SK-N-SH (cell line): Measurements from ENCODE around the gene ELAC2. TPM values are rescaled to one million over a fixed set of nuclear protein-coding genes. Genes with fewer than 3 reads are reported as not detected.

Experiments used
- CTCF ChIA-PET: fragments of 300-600, 350-600 bp; formaldehyde crosslinking; extraction: SDS; loops from one replicate; lab custom pipeline; 2021; lab: Yijun Ruan, JAX
- POLR2A ChIA-PET: fragments of 350-600 bp; sonication (Branson Sonifier 250); formaldehyde crosslinking; extraction: SDS; loops from one replicate; lab custom pipeline; 2020; ENCODE audit warnings: antibody characterized with exemption, inconsistent platforms; lab: Yijun Ruan, JAX
- DNase-seq: peaks from one replicate; pipeline ENCODE4 v3.0.0; 2012
- H2AFZ ChIP-seq: fragments of 200-600 bp; sonication (generic); 2 replicates; pipeline ENCODE4 v1.8.1; 2016; ENCODE audit warnings: antibody characterized with exemption, mild to moderate bottlenecking, low read depth
- H3F3A ChIP-seq: fragments of 200-600 bp; sonication (generic); replicated peaks from 2 replicates; pipeline ENCODE3; 2016; ENCODE audit warnings: antibody characterized with exemption, mild to moderate bottlenecking; ENCODE audit not compliant: insufficient read depth
- H3K27ac ChIP-seq, 2 experiments: fragments of 200-500 bp in 1 of 2; fragments of 200-600 bp in 1 of 2; sonication (Bioruptor generic) in 1 of 2; sonication (generic), shearing (Covaris generic) in 1 of 2; 2 replicates each; pipeline versions ENCODE4 v1.5.1 to v1.6.1; 2014 to 2016; ENCODE audit warnings: low read depth in 2 of 2, inconsistent platforms in 1 of 2, low read length in 1 of 2, mild to moderate bottlenecking in 1 of 2, mixed read lengths in 1 of 2
- H3K27me3 ChIP-seq: fragments of 200-600 bp; sonication (generic), shearing (Covaris generic); 2 replicates; pipeline ENCODE4 v1.6.1; 2016; ENCODE audit warnings: mixed run types; ENCODE audit not compliant: insufficient read depth
- H3K36me3 ChIP-seq, 2 experiments: fragments of 200-500 bp in 1 of 2; fragments of 200-600 bp in 1 of 2; sonication (Bioruptor generic) in 1 of 2; sonication (generic) in 1 of 2; replicated peaks in 1 of 2; 2 replicates each; pipeline versions ENCODE3 to v1.5.1; 2014 to 2016; ENCODE audit warnings: low read length in 1 of 2, mild to moderate bottlenecking in 1 of 2; ENCODE audit not compliant: insufficient read depth in 2 of 2, control insufficient read depth in 1 of 2
- H3K4me1 ChIP-seq, 2 experiments: fragments of 200-500 bp in 1 of 2; fragments of 200-600 bp in 1 of 2; sonication (Bioruptor generic) in 1 of 2; sonication (generic), shearing (Covaris generic) in 1 of 2; 2 replicates each; pipeline versions ENCODE4 v1.5.1 to v1.6.1; 2014 to 2016; ENCODE audit warnings: low read depth in 1 of 2, low read length in 1 of 2, mixed run types in 1 of 2; ENCODE audit not compliant: insufficient read depth in 2 of 2, control insufficient read depth in 1 of 2
- H3K4me2 ChIP-seq: fragments of 200-600 bp; sonication (generic), shearing (Covaris generic); 2 replicates; pipeline ENCODE4 v1.6.1; 2017; ENCODE audit warnings: mixed run types
- H3K4me3 ChIP-seq, 2 experiments: fragments of 200-500 bp in 1 of 2; fragments of 200-600 bp in 1 of 2; sonication (Bioruptor generic) in 1 of 2; sonication (generic), shearing (Covaris generic) in 1 of 2; 2 replicates each; pipeline versions ENCODE4 v1.5.1 to v1.8.1; 2014 to 2016; ENCODE audit warnings: low read depth in 2 of 2, inconsistent platforms in 1 of 2, low read length in 1 of 2, mild to moderate bottlenecking in 1 of 2, mixed read lengths in 1 of 2, moderate library complexity in 1 of 2
- H3K79me2 ChIP-seq: fragments of 200-600 bp; sonication (generic); 2 replicates; pipeline ENCODE4 v1.8.1; 2017; ENCODE audit warnings: mild to moderate bottlenecking; ENCODE audit not compliant: insufficient read depth
- H3K9ac ChIP-seq: fragments of 200-600 bp; sonication (generic); 2 replicates; pipeline ENCODE4 v1.6.1; 2017; ENCODE audit warnings: mixed run types
- H3K9me2 ChIP-seq: fragments of 200-600 bp; sonication (generic); 2 replicates; pipeline ENCODE4 v1.6.1; 2017; ENCODE audit warnings: mixed run types
- H3K9me3 ChIP-seq: fragments of 200-600 bp; sonication (generic); 2 replicates; pipeline ENCODE4 v1.6.1; 2017; ENCODE audit warnings: mixed run types, mild to moderate bottlenecking, moderate library complexity
- H4K20me1 ChIP-seq: fragments of 200-600 bp; sonication (generic); 2 replicates; pipeline ENCODE4 v1.6.1; 2017; ENCODE audit warnings: mild to moderate bottlenecking, mixed run types; ENCODE audit not compliant: insufficient read depth
- CHD2 ChIP-seq: fragments of 150-350 bp; IDR thresholded peaks from 2 replicates; pipeline ENCODE4 v1.6.1; 2018; ENCODE audit warnings: low read length; ENCODE audit not compliant: partially characterized antibody
- FOXJ3 ChIP-seq: sonication (generic); formaldehyde crosslinking; IDR thresholded peaks from 2 replicates; pipeline ENCODE4 v1.5.1; 2020; ENCODE audit warnings: mild to moderate bottlenecking, missing genetic modification reagents
- SIN3A ChIP-seq: IDR thresholded peaks from 2 replicates; pipeline ENCODE4 v1.6.1; 2012; ENCODE audit warnings: low read depth, mild to moderate bottlenecking, low read length, moderate library complexity, borderline replicate concordance
- YY1 ChIP-seq: IDR thresholded peaks from 2 replicates; pipeline ENCODE4 v1.4.0; 2012; ENCODE audit warnings: low read depth, mild to moderate bottlenecking
- WGBS: methylation state at CpG from one replicate; pipeline ENCODE4 v1.1.6; 2017; ENCODE audit warnings: low lambda C conversion rate; 5-methylcytosine and 5-hydroxymethylcytosine counted together
- polyA plus RNA-seq, 3 experiments: library from polyadenylated mRNA; depleted of rRNA; stranded (reverse); fragments of >200 nt; gene quantifications; 2 replicates each; pipeline ENCODE4 v1.2.3, GENCODE V29; 2012
- TF ChIP-seq, protein P1 (sequence below): IDR thresholded peaks from 2 replicates; pipeline ENCODE4; 2012
- TF ChIP-seq, protein P2 (sequence below): IDR thresholded peaks from 2 replicates; pipeline ENCODE4 v1.4.0; 2012; ENCODE audit warnings: low read depth, borderline replicate concordance
- TF ChIP-seq, protein P3 (sequence below): fragments of 150-350 bp; IDR thresholded peaks from 2 replicates; pipeline ENCODE4 v1.6.1; 2017; ENCODE audit warnings: antibody characterized with exemption, low read length, low read depth, borderline replicate concordance

ELAC2 gene
- polyA plus RNA-seq, 1 of the 3 experiments (the other 2 are of a cell fraction) = 77.6 TPM

GRCh38 chr17:12959441-12959840, 58.4 kb downstream of the ELAC2 start:
- 32% methylated on average over 8 of the region's 8 CpGs for WGBS
- Histone ChIP-seq H3K9me2 (no peaks in the 10 kb centered on the region), H3K9ac (no peak overlapping the region), H3K4me3 (no peak overlapping the region), H3K79me2 (no peaks in the 10 kb centered on the region), H3K36me3 (no peaks in the 10 kb centered on the region), H2AFZ (no peak overlapping the region), H3F3A (no peaks in the 10 kb centered on the region), H3K4me1 (no peaks in the 10 kb centered on the region), H3K27ac (no peak overlapping the region), H3K27me3 (peaks cover 5% of the 10 kb centered on the region; the same call in 1 of the 2 replicates), H3K4me2 (no peak overlapping the region), H4K20me1 (no peaks in the 10 kb centered on the region), H3K9me3 (no peaks in the 10 kb centered on the region)
- TF ChIP-seq FOXJ3 (no peak), SIN3A (no peak)
- DNase-seq = no peak
- ChIA-PET CTCF (no interaction called here), POLR2A (no interaction called here)

GRCh38 chr17:12958786-12959185, 59.0 kb downstream of the ELAC2 start:
- no peaks in the 10 kb centered on the region for H3K79me2 ChIP-seq
- H3K27ac ChIP-seq = no peak overlapping the region
- WGBS = 62% methylated on average over 12 of the region's 12 CpGs

More at GRCh38 chr17:12958786-12959185, 59.0 kb downstream of the ELAC2 start:
- H3K36me3 ChIP-seq = no peaks in the 10 kb centered on the region
- CTCF ChIA-PET = interaction anchor here (0.6 kb wide), 1 partner anchor 816 kb away, joined by 3 read pairs; no protein-coding TSS in a partner anchor
- no peaks in the 10 kb centered on the region for H3K4me1 ChIP-seq
- no peaks in the 10 kb centered on the region; the same call in 1 of the 2 replicates for H3K27me3 ChIP-seq
- no peak overlapping the region for H2AFZ ChIP-seq
- H4K20me1 ChIP-seq = no peaks in the 10 kb centered on the region
- no peak overlapping the region for H3K9ac ChIP-seq
- H3F3A ChIP-seq = no peaks in the 10 kb centered on the region
- H3K4me2 ChIP-seq = no peak overlapping the region
- no peaks in the 10 kb centered on the region for H3K9me2 ChIP-seq
- no peaks in the 10 kb centered on the region for H3K9me3 ChIP-seq
- H3K4me3 ChIP-seq = no peak overlapping the region
- POLR2A ChIA-PET = no interaction called here
- TF ChIP-seq, protein P1, sequence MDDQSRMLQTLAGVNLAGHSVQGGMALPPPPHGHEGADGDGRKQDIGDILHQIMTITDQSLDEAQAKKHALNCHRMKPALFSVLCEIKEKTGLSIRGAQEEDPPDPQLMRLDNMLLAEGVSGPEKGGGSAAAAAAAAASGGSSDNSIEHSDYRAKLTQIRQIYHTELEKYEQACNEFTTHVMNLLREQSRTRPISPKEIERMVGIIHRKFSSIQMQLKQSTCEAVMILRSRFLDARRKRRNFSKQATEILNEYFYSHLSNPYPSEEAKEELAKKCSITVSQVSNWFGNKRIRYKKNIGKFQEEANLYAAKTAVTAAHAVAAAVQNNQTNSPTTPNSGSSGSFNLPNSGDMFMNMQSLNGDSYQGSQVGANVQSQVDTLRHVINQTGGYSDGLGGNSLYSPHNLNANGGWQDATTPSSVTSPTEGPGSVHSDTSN = no peak
- TF ChIP-seq, protein P2, sequence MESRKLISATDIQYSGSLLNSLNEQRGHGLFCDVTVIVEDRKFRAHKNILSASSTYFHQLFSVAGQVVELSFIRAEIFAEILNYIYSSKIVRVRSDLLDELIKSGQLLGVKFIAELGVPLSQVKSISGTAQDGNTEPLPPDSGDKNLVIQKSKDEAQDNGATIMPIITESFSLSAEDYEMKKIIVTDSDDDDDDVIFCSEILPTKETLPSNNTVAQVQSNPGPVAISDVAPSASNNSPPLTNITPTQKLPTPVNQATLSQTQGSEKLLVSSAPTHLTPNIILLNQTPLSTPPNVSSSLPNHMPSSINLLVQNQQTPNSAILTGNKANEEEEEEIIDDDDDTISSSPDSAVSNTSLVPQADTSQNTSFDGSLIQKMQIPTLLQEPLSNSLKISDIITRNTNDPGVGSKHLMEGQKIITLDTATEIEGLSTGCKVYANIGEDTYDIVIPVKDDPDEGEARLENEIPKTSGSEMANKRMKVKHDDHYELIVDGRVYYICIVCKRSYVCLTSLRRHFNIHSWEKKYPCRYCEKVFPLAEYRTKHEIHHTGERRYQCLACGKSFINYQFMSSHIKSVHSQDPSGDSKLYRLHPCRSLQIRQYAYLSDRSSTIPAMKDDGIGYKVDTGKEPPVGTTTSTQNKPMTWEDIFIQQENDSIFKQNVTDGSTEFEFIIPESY = no peak
- no peak for TF ChIP-seq FOXJ3
- TF ChIP-seq, protein P3, sequence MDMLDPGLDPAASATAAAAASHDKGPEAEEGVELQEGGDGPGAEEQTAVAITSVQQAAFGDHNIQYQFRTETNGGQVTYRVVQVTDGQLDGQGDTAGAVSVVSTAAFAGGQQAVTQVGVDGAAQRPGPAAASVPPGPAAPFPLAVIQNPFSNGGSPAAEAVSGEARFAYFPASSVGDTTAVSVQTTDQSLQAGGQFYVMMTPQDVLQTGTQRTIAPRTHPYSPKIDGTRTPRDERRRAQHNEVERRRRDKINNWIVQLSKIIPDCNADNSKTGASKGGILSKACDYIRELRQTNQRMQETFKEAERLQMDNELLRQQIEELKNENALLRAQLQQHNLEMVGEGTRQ = no peak
- TF ChIP-seq YY1 = no peak
- TF ChIP-seq CHD2 = no peak
- TF ChIP-seq, all 33 proteins: peak for 0
- no peak for DNase-seq
